C4-2B (cell line): ENCODE results near the gene TTC36.

Source experiments
- H3K27ac ChIP-seq: fragments of 450-650 bp; 2 replicates; pipeline ENCODE4 v1.5.1; 2017
- CTCF ChIP-seq: fragments of 450-650 bp; conservative IDR thresholded peaks from 2 replicates; pipeline ENCODE4 v1.5.1; 2017; ENCODE audit warnings: mild to moderate bottlenecking
- ZFX ChIP-seq: fragments of 450-650 bp; IDR thresholded peaks from 2 replicates; pipeline ENCODE4 v1.6.1; 2017

TTC36 gene

GRCh38 chr11:118532852-118533768 is 5.8 kb downstream of the TTC36 start:
- no peak overlapping the region for H3K27ac ChIP-seq
- TF ChIP-seq CTCF, result no peak
- no peak for TF ChIP-seq ZFX

- H3K27ac ChIP-seq, result no peak overlapping the region
These were observed 6.8 kb downstream of the TTC36 start for GRCh38 chr11:118533769-118534729.

DNA sequence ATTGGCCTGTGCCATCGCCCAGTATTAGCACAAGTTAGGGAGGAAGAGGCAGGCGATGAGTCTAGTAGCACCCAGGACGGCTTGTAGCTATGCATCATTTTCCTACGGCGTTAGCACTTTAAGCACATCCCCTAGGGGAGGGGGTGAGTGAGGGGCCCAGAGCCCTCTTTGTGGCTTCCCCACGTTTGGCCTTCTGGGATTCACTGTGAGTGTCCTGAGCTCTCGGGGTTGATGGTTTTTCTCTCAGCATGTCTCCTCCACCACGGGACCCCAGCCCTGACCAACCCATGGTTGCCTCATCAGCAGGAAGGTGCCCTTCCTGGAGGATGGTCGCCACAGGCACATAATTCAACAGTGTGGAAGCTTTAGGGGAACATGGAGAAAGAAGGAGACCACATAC is 8.0 kb downstream of the TTC36 start:
- H3K27ac ChIP-seq, result no peak overlapping the region
- TF ChIP-seq ZFX (no peak), CTCF (no peak)

More at GRCh38 chr11:118533769-118534729, 6.8 kb downstream of the TTC36 start:
- no peak for TF ChIP-seq CTCF
- TF ChIP-seq ZFX, result no peak

GRCh38 chr11:118536726-118537125 is 9.5 kb downstream of the TTC36 start:
- no peak for TF ChIP-seq CTCF
- TF ChIP-seq ZFX, result no peak
- H3K27ac ChIP-seq, result no peak overlapping the region

DNA sequence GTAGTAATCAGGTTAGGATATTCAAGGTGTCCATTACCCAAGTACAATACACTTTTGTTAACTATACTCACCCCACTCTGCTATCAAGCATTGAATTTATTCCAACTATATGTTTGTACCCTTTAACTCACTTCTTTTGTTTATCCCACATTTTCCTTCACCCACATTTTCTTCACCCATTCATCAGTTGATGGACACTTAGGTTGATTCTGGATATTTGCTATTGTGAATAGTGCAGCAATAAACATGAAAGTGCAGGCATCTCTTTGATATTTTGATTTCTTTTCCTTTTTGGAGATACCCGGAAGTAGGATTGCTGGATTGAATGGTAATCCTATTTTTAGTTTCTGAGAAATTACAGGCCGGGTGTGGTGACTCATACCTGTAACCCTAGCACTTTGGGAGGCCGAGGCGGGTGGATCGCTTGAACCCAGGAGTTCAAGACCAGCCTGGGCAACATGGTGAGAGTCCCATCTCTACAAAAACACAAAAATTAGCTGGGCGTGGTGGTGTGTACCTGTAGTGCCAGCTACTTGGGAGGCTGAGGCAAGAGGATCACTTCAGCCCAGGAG is 10.2 kb downstream of the TTC36 start:
- no peak overlapping the region for H3K27ac ChIP-seq
- no peak for TF ChIP-seq ZFX
- no peak for TF ChIP-seq CTCF

GRCh38 chr11:118544010-118544646 is 16.9 kb downstream of the TTC36 start:
- no peak overlapping the region for H3K27ac ChIP-seq
- TF ChIP-seq ZFX (no peak), CTCF (no peak)
